Measurements from ENCODE around the gene WNT5A. TPM values are rescaled to one million over a fixed set of nuclear protein-coding genes. Genes with fewer than 3 reads are reported as not detected.

Gene WNT5A
- total and polyA plus RNA-seq, 2 of the 4 experiments (the other 2 are of a cell fraction) = 224 to 231 TPM

DNA sequence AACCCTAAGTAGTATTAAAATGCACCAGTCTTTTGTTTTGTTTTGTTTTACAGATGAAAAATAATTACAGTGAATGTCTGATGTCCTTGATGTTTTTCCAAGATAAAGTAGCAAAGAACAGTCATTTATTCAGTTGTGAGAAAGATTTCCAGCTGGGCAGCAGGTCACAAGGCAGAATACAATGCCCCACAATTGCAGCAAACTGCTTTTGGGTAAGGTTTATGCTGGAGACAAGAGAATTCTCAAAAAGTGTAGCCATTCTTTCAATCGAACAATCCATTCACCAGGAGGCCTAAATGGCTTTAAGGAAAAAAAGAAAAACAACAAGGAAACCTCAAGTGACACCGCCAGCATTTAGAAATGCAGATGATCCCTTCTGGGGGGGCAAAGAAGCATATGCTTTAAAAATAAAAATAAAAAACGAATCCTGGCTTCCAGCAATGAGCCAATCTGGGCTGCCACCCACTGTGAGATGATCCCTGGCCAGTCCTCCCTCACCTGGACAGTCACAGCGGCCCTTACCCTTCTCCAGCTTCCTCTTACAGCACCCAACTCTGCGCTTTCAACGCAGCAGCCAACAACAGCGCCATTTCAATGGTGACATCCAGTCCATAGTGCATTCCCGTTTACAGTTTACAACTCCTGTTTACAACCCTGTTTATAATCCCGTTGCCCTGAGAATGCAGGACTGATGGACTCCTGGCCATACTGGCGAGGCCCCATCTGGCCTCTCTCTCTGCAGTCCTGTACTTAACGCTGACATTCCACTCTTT lies 25.7 kb upstream of the WNT5A start:
- H2BK20ac ChIP-seq (ENCODE audit: low read depth, low read length) = peak overlapping the region; percentile 89
- no peak for TF ChIP-seq RCOR1 (IDR thresholded peaks at IDR 0.05; ENCODE audit: insufficient replicate concordance, low read length)
- no peak for TF ChIP-seq SMC3 (IDR thresholded peaks at IDR 0.05; ENCODE audit: low read depth, low read length)
- no peak for TF ChIP-seq MXI1 (IDR thresholded peaks at IDR 0.05; ENCODE audit: borderline replicate concordance, low read depth, low read length)
- TF ChIP-seq RAD21 (IDR thresholded peaks at IDR 0.05; ENCODE audit: low read length) = no peak
- no peak for TF ChIP-seq RFX5 (IDR thresholded peaks at IDR 0.05; ENCODE audit: low read depth, low read length)
- no peak for TF ChIP-seq POLR2A (IDR thresholded peaks at IDR 0.05; ENCODE audit: low read depth, low read length)
- TF ChIP-seq CHD1 (IDR thresholded peaks at IDR 0.05; ENCODE audit: low read depth, low read length) = no peak
- TF ChIP-seq, protein P1, sequence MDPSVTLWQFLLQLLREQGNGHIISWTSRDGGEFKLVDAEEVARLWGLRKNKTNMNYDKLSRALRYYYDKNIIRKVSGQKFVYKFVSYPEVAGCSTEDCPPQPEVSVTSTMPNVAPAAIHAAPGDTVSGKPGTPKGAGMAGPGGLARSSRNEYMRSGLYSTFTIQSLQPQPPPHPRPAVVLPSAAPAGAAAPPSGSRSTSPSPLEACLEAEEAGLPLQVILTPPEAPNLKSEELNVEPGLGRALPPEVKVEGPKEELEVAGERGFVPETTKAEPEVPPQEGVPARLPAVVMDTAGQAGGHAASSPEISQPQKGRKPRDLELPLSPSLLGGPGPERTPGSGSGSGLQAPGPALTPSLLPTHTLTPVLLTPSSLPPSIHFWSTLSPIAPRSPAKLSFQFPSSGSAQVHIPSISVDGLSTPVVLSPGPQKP (IDR thresholded peaks at IDR 0.05; ENCODE audit: borderline replicate concordance, low read depth, low read length) = no peak
- TF ChIP-seq, protein P2, sequence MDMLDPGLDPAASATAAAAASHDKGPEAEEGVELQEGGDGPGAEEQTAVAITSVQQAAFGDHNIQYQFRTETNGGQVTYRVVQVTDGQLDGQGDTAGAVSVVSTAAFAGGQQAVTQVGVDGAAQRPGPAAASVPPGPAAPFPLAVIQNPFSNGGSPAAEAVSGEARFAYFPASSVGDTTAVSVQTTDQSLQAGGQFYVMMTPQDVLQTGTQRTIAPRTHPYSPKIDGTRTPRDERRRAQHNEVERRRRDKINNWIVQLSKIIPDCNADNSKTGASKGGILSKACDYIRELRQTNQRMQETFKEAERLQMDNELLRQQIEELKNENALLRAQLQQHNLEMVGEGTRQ (IDR thresholded peaks at IDR 0.05; ENCODE audit: low read depth, low read length) = no peak
- no peak overlapping the region for H3K4me3 ChIP-seq (ENCODE audit: insufficient read depth, low read depth, low read length)
- H2BK15ac ChIP-seq (ENCODE audit: low read depth, low read length) = peak overlapping the region; percentile 78; the same call in 2 of the 3 replicates
- no peaks in the 10 kb centered on the region for H3K79me1 ChIP-seq (ENCODE audit: low read depth in 1 of 2, low read length in 2 of 2)
- peak overlapping the region; percentile 45 for H2AFZ ChIP-seq (replicated peaks; ENCODE audit: low read length, poor library complexity)
- H3K27me3 ChIP-seq (ENCODE audit: control insufficient read depth, insufficient read depth, low read length) = no peaks in the 10 kb centered on the region
- peaks cover 5% of the 10 kb centered on the region; the same call in 1 of the 2 replicates for H4K20me1 ChIP-seq (ENCODE audit: insufficient read depth, low read length)
- H3K4me1 ChIP-seq (ENCODE audit: control insufficient read depth, insufficient read depth, low read length) = peaks cover 16% of the 10 kb centered on the region
- H3K4ac ChIP-seq (ENCODE audit: low read depth, low read length) = peak overlapping the region; percentile 82
- peak; percentile 7 for ATAC-seq (ENCODE audit: low read depth)
- H3K27ac ChIP-seq (ENCODE audit: insufficient read depth, low read length) = peak overlapping the region; percentile 72
- peak overlapping the region; percentile 7 to 20; a peak in 3 of 4 replicates for H4K8ac ChIP-seq (ENCODE audit: low read depth in 2 of 2, low read length in 2 of 2)
- peak overlapping the region; percentile 83 for H2AK5ac ChIP-seq (ENCODE audit: low read depth, low read length)
- peak overlapping the region; percentile 21; the same call in 1 of the 2 replicates for H4K5ac ChIP-seq (ENCODE audit: low read depth, low read length)
- H4K91ac ChIP-seq (ENCODE audit: insufficient read depth, low read depth, low read length) = peak overlapping the region; percentile 74
- peak overlapping the region; percentile 66 for H3K18ac ChIP-seq (ENCODE audit: low read depth, low read length)
- peak overlapping the region; percentile 63 for H2BK5ac ChIP-seq (ENCODE audit: low read depth, low read length, poor library complexity, severe bottlenecking)
- peak overlapping the region; percentile 88 for H2BK120ac ChIP-seq (ENCODE audit: low read depth, low read length)
- peak overlapping the region; percentile 39; the same call in 1 of the 2 replicates for H3K9ac ChIP-seq (ENCODE audit: low read depth, low read length)
- H3K14ac ChIP-seq (replicated peaks; ENCODE audit: low read depth, low read length) = peak overlapping the region; percentile 82
- POLR2A ChIA-PET (ENCODE audit: unreplicated experiment) = no interaction called here
- H3K9me3 ChIP-seq (ENCODE audit: control insufficient read depth, insufficient read depth, low read length) = no peaks in the 10 kb centered on the region
- H3K36me3 ChIP-seq (ENCODE audit: control insufficient read depth, insufficient read depth, low read length) = no peaks in the 10 kb centered on the region
- intact Hi-C loops (cut with micrococcal nuclease) = no loop called here
- peaks cover 12% of the 10 kb centered on the region for H3K9me1 ChIP-seq (ENCODE audit: insufficient read depth, low read length)
- dilution Hi-C loops (cut with HindIII; ENCODE audit: low sequenced_read_pairs, unreplicated experiment) = no loop called here
- peak overlapping the region; percentile 86 for H2AK9ac ChIP-seq (replicated peaks; ENCODE audit: low read depth, low read length, poor library complexity)
- no peak for DNase-seq
- 0 out of 2 replicates have a peak overlapping the region, but pooled peaks have one; percentile 50 for H3K56ac ChIP-seq (ENCODE audit: extremely low read depth, insufficient read depth, low read length)
- in situ Hi-C loops (cut with MboI; ENCODE audit: low sequenced_read_pairs) = no loop called here
- BruUV-seq (replicated peaks) = no TSS peak
- CTCF ChIA-PET = interaction anchor here (1.6 kb wide), 1 partner anchor 26 kb away, joined by 5 read pairs; the partner anchor contains the start of gene WNT5A
- WGBS, 2 experiments (ENCODE audit: extremely low coverage in 2 of 2, insufficient read length in 1 of 2) = 63% methylated on average over 4 of the region's 11 CpGs; no CpG with 5 or more reads in 1 of the 2 experiments
- peak overlapping the region; percentile 10; the same call in 1 of the 2 replicates for H3K4me2 ChIP-seq (ENCODE audit: low read depth, low read length)
- peak overlapping the region; percentile 38; the same call in 1 of the 2 replicates for H3K23ac ChIP-seq (ENCODE audit: low read depth, low read length)

All from IMR-90 (cell line).